Cerebellar nuclear complex (tissue), 1 donor: ENCODE measurements around the gene TRMT10C.
"Not testable (repeated sequence)": the region's sequence is repeated elsewhere in the genome, so short reads cannot be mapped to it uniquely, and the experiment has no call there.

Experiments
- DNase-seq, 2 experiments: peaks; one replicate each; lab custom pipeline; 2025; lab: John Stamatoyannopoulos, UW

The TRMT10C gene

GRCh38 chr3:101548527-101549105 is 13.1 kb upstream of the TRMT10C start:
- no peak for DNase-seq

GRCh38 chr3:101549473-101549872 is 12.2 kb upstream of the TRMT10C start:
- no peak for DNase-seq

- DNase-seq: not testable (repeated sequence)
These were observed 10.1 kb upstream of the TRMT10C start for GRCh38 chr3:101551359-101552081.

- DNase-seq: not testable (repeated sequence)
These were observed 8.3 kb upstream of the TRMT10C start for GRCh38 chr3:101553381-101553780.

- DNase-seq: no peak
These were observed 5.6 kb upstream of the TRMT10C start for GRCh38 chr3:101556064-101556463.

GRCh38 chr3:101567528-101568317 is 6.1 kb downstream of the TRMT10C start:
- DNase-seq: no peak

GRCh38 chr3:101571028-101571895 is 9.6 kb downstream of the TRMT10C start:
- DNase-seq: no peak

GRCh38 chr3:101573449-101574387 is 12.1 kb downstream of the TRMT10C start, which contains the start of gene PCNP:
Gene PCNP (plus strand): TSS chr3:101574180. CDS start chr3:101574216, 36 bp downstream.
- peak; percentile 66 to 93 for DNase-seq

GRCh38 chr3:101574388-101575112 is 12.9 kb downstream of the TRMT10C start:
- DNase-seq: no peak

- no peak for DNase-seq
These were observed 15.6 kb downstream of the TRMT10C start for GRCh38 chr3:101577286-101577685.

- no peak for DNase-seq
These were observed 26.9 kb downstream of the TRMT10C start for GRCh38 chr3:101588616-101589015.

- DNase-seq: no peak
These were observed 29.4 kb downstream of the TRMT10C start for GRCh38 chr3:101591071-101591470.

- no peak for DNase-seq
These were observed 41.1 kb downstream of the TRMT10C start for GRCh38 chr3:101602731-101603130.

- DNase-seq: no peak
These were observed 41.5 kb downstream of the TRMT10C start for GRCh38 chr3:101603184-101603583.

GRCh38 chr3:101605398-101605797 is 43.7 kb downstream of the TRMT10C start:
- not testable (repeated sequence) for DNase-seq

- DNase-seq: no peak
These were observed 49.4 kb downstream of the TRMT10C start for GRCh38 chr3:101611023-101611422.

GRCh38 chr3:101613014-101613413 is 51.3 kb downstream of the TRMT10C start:
- DNase-seq: not testable (repeated sequence)

- DNase-seq: no peak
These were observed 53.9 kb downstream of the TRMT10C start for GRCh38 chr3:101615525-101615924.
